HG02678 (cell line): ENCODE data around the gene SPATA20.

Experiments
- ATAC-seq: cut with Tn5 transposase; IDR thresholded peaks from one replicate; pipeline ENCODE4 v1.9.1; 2021; ENCODE audit warnings: mild to moderate bottlenecking, moderate library complexity; ENCODE audit not compliant: unreplicated experiment

Gene SPATA20

DNA sequence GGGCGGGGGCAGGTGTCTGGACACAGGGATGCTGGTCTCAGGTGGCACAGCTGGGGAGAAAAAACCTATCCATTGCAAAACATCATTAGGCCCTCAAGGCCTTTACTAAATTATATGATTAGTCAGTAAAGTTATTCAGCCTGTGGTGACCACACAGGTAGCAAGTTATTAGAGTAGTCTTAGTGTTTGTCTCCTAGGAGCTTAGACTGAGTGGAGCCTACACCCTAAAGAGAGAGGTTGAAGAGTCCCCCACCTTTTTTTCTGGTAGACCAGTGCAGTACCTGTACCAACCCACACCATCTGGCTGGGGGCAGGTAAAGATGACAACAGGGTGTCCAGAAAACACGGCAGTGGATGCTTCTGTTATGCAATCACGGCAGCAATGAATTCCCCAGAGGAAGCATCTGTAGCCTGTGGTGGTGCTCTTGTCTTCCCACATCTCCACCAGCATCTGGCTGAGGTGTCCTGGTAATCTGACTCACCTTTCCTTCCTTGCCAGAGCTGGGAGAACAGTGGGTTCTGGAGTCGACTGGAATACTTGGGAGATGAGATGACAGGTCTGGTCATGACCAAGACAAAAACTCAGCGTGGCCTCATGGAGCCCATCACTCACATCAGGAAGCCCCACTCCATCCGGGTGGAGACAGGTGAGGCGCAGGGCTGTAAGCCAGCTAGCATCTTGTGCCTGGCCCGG, 27.7 kb upstream of the SPATA20 start:
- ATAC-seq: no peak

DNA sequence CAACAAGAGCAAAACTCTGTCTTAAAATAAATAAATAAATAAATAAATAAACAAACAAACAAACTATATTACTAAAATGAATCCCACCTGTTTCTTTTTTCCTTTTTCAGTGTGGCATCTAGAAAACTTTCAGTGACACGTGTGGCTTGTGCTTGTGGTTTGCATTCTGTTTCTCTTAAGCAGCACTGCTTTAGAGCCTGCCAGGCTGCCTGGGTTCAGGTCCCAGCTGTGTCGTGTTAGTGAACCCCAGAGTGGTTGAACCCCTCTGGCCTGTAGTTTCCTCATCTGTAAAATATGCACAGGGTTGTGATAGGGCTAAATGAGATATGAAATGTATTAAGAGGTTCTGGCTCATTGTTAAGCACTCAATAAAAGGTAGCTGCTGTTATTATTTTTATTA, 26.5 kb upstream of the SPATA20 start:
- ATAC-seq: no peak

DNA sequence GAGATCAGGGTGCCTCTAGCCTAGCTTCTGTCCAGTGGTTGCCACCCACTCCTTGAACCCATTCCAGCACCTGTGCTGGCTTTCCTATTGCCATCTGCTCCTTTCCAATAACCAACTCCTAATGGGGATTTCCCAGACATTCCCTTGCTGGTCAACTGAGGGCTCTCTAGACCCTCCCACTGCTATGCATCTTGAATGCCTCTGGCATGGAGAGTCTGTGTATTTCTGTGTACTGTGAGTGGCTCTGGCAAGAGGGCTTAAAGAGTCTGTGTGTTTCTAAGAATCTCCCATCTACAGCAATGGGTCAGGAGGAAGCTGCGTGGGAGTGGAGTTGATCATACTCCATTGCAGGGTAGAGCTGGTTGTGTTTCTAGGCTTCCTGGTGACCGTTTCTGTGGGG, 25.5 kb upstream of the SPATA20 start:
- ATAC-seq: no peak

DNA sequence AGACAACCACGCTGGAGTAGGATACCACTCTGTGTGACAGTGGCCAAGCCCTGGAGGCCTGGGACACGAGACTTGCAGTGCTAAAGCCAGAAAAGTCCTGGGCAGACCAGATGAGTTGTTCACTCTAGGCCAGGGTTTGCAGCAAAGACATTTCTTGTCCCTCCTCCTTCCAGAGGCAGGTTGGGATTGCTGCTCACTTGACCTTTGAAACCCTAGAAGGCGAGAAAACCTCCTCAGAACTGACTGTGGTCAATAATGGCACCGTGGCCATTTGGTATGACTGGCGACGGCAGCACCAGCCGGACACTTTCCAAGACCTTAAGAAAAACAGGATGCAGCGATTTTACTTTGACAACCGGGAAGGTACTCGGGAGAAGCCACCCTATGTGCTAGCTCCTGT, 24.2 kb upstream of the SPATA20 start:
- no peak for ATAC-seq

DNA sequence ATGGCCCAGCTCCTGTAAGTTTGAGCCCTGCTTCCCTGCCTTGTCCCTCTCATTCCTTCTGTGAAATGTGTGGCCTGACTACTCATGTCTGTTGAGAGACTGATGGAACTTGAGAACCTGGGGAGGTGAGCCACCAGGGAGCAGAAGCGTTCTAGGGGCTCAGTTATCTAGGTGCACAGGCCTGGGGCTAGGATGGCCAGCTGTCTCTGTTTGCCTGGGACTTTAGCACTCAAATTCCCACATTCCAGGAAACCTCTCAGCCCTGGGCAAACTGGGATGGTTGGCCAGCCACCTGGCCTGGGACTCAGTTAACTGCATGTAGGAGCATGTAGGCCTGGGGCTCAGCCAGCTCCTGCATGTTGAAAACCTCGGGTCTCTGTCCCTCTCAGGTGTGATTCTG, 23.8 kb upstream of the SPATA20 start:
- ATAC-seq: no peak

DNA sequence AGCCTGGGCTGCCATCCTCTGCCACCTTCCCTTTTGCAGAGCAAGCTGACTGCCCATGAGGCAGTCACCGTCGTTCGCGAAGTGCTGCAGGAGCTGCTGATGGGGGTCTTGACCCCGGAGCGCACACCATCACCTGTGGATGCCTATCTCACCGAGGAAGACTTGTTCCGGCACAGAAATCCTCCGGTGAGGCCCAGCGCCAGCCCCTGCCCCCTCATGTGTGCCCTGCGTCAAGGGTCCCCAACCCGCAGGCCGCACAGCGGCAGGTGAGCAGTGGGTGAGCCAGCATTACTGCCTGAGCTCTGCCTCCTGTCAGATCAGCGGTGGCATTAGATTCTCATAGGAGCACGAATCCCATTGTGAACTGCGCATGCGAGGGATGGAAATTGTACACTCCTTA, 22.1 kb upstream of the SPATA20 start:
- no peak for ATAC-seq

DNA sequence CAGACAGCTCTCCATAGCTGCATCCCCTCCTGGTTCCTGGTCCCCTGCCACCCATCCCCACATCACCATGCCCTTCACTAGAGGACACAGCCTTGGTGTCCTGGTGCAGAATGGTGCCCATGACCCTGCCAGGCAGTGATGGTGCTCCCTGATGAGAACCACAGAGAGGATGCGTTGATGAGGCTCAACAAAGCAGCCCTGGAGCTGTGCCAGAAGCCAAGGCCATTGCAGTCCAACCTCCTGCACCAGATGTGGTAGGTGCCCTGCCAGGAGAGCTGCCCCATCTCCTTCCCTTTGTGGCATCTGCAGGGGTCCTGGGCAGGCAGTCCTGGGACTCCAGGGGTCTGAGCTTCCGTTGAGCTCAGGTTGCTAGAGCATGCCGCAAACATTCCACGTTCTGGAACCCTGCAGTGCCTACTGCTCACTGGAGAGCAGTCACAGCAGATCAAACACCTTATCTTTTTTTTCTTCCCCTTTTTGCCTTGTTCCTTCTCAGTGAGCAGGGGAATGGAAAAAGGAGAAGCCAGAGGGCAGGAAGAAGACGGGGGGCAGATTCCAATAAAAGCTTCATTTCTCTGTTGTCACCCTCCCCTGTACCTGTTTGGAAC, 19.7 kb upstream of the SPATA20 start:
- no peak for ATAC-seq

DNA sequence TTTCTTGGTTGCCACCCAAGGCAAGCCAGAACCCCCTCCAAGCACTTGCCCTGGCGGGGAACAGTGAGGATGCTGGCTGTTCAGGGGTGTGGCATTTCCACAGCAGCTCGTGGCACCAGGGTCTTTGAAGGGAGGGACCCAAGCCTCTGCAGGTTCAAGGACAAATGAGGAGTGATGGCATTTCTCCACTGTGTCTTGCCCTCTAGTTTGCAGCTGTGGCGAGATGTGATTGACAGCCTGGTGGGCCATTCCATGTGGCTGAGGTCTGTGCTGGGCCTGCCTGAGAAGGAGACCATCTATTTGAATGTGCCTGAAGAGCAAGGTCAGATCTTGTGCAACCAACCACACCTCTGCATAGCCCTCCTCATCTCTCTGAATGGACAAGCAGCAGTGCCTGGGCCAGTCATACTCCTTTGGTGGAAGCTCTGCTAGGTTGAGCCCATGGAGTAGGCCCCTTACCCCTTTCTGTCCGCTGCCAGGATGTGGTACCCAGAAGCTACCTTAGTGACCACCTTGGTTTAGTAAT, 19.0 kb upstream of the SPATA20 start:
- ATAC-seq: no peak

DNA sequence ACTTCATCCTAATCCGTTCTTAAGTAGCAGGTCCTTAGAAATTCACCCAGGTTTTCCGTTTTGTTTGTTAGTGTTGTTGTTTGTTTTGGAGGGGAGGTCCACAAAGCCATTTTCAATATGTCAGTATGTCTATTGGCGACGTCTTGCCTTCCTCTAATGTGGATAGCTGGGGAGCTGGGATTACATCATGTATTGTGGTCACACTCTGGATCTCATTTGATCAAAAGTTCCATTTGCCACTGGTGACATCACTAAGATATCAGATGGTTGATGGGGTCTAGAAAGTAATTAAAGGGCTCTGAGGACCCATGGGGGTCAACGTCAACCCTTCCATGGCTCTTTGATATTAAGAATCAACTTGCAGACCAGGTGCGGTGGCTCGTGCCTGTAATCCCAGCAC, 17.1 kb upstream of the SPATA20 start:
- no peak for ATAC-seq

DNA sequence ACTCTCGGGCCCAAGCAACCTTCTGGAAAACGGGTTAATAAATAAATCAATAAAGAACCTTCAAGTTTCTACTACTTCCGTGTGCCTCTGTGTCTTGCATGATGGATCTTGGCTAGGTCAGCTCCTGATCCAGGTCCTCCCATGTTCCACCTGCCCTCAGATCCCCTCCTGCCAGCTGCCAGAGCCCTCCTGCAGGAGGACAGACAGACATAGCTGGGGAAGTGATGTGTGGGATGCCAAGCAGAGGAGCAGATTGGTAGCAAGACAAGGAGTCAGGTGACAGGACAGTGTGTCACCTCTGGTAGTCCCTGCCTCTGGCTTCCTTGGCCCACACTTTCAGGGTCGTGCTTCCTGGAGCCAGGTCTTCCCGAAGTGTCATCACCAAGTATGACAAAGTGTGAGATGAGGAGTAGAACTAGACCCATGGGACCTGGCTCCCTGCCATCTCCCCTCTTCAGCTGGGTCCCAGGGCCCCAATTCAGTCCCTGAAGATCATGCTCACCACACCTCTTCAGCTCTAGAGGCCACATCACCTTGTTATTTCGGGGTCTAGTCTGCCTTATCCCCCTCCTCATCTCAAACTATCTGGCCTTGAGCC, 15.4 kb upstream of the SPATA20 start:
- ATAC-seq: no peak

DNA sequence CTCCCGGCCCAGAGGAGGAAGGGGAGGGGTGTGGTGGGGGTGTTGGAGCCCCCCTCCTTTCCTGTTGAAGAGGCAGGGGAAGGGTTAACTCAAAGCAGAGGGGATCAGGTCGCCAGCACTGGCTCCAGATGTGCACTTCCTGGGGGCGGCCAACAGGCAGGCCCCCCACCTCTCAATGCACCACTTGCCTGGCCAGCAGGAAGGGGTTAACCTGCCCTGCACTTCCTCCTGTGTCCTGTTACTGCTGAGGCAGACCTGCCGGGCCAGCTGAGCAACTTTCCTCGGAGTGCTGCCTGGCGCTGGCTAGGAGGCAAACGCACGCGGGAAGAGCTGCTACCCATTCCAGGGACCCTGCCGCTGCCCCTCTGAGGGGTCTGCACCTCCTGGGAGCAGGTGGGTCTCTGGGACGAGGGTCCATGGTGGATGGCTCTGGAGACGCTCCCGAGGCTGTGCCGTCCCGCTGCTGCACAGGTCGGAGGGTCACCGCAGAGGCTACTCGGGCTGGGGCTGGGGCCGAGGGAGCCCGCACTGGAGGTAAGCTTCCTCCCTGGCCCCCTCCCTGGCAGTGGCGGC, 14.4 kb upstream of the SPATA20 start, which contains the start of gene EPN3:
Gene EPN3, plus strand, starts transcription at position 284 of the 573 bp plus-strand sequence. CDS start 3,822 bp downstream, outside the sequence.
- no peak for ATAC-seq

DNA sequence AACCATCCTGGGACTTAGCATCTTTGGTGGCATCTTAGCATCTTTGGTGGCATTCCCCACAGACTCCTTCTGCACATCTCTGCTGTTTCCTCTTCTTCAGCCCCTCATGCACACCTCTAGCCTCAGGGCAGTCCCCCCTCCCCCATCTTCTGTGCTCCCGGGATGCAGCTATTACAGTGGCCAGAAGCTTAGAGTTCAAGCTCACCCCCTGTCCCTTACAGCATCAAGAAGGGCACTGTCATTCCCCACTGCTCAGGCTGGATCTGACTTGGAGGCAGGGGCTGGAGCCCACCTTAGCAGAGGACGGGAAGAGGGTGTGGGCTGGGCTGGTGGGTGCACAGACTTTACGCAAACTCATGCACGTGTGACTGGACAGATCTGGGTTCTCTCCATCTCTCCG, 13.8 kb upstream of the SPATA20 start:
- no peak for ATAC-seq

DNA sequence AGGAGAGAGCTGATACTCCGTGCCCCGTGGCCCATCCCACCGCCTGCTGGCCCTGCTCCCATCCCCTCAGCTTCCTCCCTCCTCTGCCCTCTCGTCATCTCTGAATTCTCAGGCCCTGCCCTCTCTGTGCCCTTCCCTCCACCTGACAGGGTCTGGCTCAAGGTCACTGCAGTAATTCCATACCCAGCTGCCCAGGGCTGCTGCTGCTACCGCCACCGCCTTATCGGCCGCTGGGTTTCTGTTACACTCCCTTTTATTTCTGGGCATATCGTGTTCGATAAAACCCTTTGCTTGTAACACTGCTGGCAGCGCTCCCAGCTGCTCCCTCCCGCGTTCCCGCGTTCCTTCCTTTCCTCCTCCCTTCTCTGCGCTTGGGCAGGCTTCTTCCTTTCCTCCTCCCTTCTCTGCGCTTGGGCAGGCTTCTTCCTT, 13.2 kb upstream of the SPATA20 start:
- no peak for ATAC-seq

DNA sequence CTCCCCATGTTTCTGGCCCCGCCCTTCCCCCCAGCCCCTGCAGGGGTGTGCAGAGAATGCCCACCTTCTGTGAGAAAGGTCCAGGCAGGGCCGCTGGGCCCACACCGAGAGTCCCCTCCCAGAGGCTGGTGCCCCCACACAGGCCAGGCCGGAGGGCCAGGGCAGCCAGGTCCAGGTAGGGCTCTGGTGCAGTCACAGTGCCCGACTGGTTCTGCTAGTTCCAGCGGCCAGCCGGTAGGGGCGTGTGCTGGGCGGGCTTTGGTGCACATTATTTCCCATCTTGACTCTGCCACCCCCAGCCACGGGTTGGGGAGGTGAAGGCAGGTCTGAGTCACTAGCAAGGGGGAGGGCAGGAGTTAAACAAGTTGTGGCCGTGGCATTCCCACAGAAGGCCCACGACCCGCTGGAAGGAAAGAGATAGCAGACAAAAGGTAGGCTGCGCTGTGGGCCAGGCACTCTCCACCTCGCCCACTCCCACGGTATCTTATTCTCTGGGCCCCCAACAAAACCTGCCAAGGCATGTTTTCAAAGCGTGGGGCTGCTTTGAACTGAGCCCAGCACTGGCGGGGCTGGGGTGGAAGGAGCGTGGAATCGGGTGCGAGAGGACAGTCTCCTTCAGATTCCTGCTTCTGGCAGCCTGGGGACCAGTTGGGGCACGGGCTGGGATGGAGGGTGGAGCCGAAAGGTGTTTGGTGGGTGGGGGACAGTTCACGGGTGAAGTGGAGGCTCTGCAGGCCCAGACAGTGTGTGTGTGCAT, 12.6 kb upstream of the SPATA20 start:
- no peak for ATAC-seq

DNA sequence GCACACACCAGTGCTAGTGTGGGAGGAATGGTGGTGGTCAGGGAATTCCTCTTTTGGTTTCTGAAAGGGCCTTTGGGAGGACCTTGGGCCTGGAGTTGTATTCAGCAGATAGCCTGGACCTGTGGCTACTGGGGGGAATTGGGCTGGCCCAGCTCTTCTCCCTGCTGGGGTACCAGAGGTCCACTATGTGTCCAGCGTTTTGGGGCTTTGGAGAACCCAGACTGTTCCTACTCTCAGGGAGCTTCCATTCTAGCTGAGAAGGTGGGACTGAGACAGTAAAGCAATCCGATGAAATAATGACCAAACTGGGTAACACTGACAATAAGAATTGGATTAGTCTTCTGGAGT, 12.0 kb upstream of the SPATA20 start:
- no peak for ATAC-seq

DNA sequence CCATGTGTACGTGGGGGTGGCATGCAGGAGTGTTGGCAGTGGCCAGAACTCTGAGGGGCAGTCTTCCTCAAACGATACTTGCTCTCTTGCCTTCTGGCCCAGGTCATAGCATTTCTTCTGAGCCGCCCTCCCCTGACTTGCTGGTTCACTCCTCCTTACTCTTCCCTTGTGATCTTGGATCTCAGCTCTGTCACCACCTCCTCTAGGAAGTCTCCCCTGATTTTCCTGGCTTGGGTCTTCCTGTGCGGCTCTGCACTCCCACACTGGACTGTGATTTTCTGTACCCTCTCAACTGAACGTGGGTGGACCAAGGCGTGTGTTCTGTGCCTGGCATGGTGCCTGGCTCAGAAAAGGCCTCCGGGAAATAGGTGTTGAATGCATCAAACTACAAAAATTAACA, 11.6 kb upstream of the SPATA20 start:
- no peak for ATAC-seq

DNA sequence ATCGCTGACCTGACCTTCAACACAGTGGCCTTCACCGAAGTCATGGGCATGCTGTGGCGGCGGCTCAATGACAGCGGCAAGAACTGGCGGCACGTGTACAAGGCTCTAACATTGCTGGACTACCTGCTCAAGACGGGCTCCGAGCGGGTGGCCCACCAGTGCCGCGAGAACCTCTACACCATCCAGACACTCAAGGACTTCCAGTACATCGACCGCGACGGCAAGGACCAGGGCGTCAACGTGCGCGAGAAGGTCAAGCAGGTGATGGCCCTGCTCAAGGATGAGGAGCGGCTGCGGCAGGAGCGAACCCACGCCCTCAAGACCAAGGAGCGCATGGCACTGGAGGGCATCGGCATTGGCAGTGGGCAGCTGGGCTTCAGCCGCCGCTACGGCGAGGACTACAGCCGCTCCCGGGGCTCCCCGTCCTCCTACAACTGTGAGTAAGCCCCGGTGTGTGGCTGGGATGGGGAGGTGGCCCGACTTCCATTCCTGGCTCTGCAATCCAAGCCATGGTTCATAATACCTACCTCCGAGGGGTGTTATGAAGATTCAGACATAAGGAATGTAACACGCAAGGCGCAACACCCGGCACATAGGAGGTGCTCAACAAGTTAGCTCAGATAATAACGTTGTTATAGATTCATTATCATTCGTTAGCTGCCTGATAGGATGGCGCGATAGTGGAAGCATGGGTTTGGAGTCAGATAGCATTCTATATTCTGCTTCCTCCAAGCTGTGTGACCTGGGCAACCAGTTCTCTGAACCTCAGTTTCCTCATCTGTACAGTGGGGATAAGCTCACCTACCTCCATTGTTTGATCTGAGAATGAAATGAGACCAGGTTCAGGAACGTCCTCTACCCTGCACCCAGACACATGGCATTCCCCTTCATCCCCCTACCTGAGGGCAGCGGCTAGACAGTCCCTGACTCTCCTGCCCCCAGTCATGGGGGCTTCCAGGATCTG, 10.0 kb upstream of the SPATA20 start:
- ATAC-seq: no peak

DNA sequence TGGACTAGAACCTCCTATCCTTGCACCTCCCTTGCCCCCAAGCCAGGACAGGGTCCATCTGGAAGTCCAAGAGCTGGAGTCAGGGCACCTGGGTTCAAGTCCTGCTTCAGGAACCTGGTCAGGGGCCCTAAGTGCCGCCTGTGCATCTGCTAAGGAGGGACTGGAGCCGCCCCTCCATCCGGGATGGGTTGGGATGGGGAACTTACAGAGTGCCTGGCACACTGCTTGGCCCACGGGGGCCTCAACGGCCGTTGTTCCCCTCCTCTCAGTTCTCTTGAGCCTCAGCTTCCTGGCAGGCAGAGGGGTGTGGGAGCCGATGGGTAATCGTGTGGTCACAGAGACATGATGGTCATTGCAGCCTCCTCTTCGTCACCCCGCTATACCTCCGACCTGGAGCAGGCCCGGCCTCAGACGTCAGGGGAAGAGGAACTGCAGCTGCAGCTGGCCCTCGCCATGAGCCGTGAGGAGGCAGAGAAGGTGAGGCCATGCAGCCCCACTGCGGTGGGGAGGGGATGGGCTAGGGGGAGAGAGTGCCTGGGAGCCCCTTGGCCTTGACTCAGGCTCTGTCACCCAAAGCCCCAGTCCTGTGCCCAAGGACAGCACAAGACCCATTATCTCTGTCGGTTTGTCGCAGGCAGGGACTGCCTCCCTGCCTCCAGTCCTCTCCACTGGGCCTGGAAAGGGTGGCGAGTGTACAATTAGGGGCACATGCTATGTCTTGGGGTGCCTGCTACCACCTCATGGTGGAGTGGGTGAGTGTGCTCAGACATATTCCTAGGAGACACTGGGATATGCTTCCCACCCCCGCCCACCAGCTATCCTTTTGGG, 9.0 kb upstream of the SPATA20 start:
- ATAC-seq: no peak
